Measurements from ENCODE around the gene USPL1.

The USPL1 gene

DNA sequence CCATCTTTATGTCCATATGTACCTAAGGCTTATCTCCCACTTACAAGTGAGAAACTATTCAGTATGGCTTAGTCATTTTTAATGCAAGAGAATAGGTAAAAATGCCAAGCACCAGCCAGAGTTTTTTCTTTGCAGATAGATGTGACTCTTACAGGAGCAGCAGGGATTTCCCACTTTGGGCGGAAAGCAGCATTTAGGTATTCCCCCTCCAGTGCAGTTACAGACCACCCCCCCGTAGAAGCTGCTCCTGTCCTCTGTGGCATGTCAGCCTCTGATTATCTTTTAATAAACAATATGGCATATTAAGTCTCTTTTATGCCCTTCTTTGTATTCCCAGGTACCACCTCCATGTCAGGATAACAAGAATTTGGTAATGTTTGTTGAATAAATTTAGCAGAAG lies 24.7 kb upstream of the USPL1 start:
- no peaks in the 10 kb centered on the region for H3K36me3 ChIP-seq (ENCODE audit: control insufficient read depth in 2 of 2, insufficient read depth in 1 of 2, low read length in 2 of 2)
- no peak overlapping the region for H3K27ac ChIP-seq (ENCODE audit: extremely low read depth, low read depth, low read length)
- ChIA-PET CTCF (no interaction called here), POLR2A (no interaction called here)
- TF ChIP-seq REPIN1 (tag by site-specific recombination; IDR thresholded peaks at IDR 0.05; ENCODE audit: low read depth) (no peak), ZNF707 (tag by site-specific recombination; IDR thresholded peaks at IDR 0.05) (no peak), ZNF48 (tag by site-specific recombination; IDR thresholded peaks at IDR 0.05) (no peak), ZFP41 (tag by site-specific recombination; IDR thresholded peaks at IDR 0.05; ENCODE audit: borderline replicate concordance) (no peak), ZNF214 (tag by site-specific recombination; IDR thresholded peaks at IDR 0.05; ENCODE audit: borderline replicate concordance) (no peak), ZFP69B (tag by site-specific recombination; IDR thresholded peaks at IDR 0.05) (no peak), ZNF157 (tag by site-specific recombination; IDR thresholded peaks at IDR 0.05) (no peak), ZNF623 (tag by site-specific recombination; IDR thresholded peaks at IDR 0.05) (no peak), ZNF629 (tag by site-specific recombination; IDR thresholded peaks at IDR 0.05) (no peak), KLF7 (tag by site-specific recombination; IDR thresholded peaks at IDR 0.05; ENCODE audit: borderline replicate concordance) (no peak)
- TF ChIP-seq, protein P1, sequence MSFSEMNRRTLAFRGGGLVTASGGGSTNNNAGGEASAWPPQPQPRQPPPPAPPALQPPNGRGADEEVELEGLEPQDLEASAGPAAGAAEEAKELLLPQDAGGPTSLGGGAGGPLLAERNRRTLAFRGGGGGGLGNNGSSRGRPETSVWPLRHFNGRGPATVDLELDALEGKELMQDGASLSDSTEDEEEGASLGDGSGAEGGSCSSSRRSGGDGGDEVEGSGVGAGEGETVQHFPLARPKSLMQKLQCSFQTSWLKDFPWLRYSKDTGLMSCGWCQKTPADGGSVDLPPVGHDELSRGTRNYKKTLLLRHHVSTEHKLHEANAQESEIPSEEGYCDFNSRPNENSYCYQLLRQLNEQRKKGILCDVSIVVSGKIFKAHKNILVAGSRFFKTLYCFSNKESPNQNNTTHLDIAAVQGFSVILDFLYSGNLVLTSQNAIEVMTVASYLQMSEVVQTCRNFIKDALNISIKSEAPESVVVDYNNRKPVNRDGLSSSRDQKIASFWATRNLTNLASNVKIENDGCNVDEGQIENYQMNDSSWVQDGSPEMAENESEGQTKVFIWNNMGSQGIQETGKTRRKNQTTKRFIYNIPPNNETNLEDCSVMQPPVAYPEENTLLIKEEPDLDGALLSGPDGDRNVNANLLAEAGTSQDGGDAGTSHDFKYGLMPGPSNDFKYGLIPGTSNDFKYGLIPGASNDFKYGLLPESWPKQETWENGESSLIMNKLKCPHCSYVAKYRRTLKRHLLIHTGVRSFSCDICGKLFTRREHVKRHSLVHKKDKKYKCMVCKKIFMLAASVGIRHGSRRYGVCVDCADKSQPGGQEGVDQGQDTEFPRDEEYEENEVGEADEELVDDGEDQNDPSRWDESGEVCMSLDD (tag by site-specific recombination; IDR thresholded peaks at IDR 0.05) = no peak
- TF ChIP-seq, protein P2, sequence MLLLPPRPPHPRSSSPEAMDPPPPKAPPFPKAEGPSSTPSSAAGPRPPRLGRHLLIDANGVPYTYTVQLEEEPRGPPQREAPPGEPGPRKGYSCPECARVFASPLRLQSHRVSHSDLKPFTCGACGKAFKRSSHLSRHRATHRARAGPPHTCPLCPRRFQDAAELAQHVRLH (tag by site-specific recombination; IDR thresholded peaks at IDR 0.05) = no peak
- TF ChIP-seq, protein P3, sequence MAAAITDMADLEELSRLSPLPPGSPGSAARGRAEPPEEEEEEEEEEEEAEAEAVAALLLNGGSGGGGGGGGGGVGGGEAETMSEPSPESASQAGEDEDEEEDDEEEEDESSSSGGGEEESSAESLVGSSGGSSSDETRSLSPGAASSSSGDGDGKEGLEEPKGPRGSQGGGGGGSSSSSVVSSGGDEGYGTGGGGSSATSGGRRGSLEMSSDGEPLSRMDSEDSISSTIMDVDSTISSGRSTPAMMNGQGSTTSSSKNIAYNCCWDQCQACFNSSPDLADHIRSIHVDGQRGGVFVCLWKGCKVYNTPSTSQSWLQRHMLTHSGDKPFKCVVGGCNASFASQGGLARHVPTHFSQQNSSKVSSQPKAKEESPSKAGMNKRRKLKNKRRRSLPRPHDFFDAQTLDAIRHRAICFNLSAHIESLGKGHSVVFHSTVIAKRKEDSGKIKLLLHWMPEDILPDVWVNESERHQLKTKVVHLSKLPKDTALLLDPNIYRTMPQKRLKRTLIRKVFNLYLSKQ (tag by site-specific recombination; IDR thresholded peaks at IDR 0.05; ENCODE audit: borderline replicate concordance) = no peak
- TF ChIP-seq, protein P4, sequence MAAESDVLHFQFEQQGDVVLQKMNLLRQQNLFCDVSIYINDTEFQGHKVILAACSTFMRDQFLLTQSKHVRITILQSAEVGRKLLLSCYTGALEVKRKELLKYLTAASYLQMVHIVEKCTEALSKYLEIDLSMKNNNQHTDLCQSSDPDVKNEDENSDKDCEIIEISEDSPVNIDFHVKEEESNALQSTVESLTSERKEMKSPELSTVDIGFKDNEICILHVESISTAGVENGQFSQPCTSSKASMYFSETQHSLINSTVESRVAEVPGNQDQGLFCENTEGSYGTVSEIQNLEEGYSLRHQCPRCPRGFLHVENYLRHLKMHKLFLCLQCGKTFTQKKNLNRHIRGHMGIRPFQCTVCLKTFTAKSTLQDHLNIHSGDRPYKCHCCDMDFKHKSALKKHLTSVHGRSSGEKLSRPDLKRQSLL (tag by site-specific recombination; IDR thresholded peaks at IDR 0.05) = no peak
- no peaks in the 10 kb centered on the region for H3K9me3 ChIP-seq (ENCODE audit: control insufficient read depth, insufficient read depth, low read depth, low read length)
- H3K4me1 ChIP-seq (ENCODE audit: control insufficient read depth, insufficient read depth, low read length) = no peaks in the 10 kb centered on the region
- H3K4me3 ChIP-seq (ENCODE audit: low read depth, low read length) = no peak overlapping the region

DNA sequence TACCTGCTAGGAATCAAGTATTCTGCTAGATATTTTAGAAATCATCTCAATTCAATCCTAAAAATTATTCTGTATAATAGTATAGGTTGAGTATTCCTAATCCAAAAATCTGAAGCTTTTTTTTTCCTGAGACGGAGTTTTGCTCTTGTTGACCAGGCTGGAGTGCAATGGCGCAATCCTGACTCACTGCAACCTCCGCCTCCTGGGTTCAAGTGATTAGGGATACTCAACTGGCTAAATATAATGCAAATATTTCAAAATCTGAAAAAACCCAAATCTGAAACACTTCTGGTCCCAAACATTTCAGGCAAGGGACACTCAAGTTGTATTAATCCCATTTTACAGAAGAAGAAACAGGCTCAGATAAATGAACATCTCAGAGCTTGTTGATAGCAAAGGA lies 17.2 kb upstream of the USPL1 start:
- Histone ChIP-seq H3K4me3 (ENCODE audit: low read depth, low read length) (no peak overlapping the region), H3K27ac (ENCODE audit: extremely low read depth, low read depth, low read length) (no peak overlapping the region), H3K9me3 (ENCODE audit: control insufficient read depth, insufficient read depth, low read depth, low read length) (no peaks in the 10 kb centered on the region), H3K4me1 (ENCODE audit: control insufficient read depth, insufficient read depth, low read length) (no peaks in the 10 kb centered on the region), H3K36me3 (ENCODE audit: control insufficient read depth in 2 of 2, insufficient read depth in 1 of 2, low read length in 2 of 2) (no peaks in the 10 kb centered on the region)
- ChIA-PET POLR2A (no interaction called here), CTCF (interaction anchor here (0.6 kb wide), 1 partner anchor 34 kb away, joined by 3 read pairs; no protein-coding TSS in a partner anchor)
- TF ChIP-seq ZNF548 (tag by site-specific recombination; IDR thresholded peaks at IDR 0.05) = no peak
- TF ChIP-seq ZSCAN30 (tag by site-specific recombination; IDR thresholded peaks at IDR 0.05) = no peak
- no peak for TF ChIP-seq ZNF701 (tag by site-specific recombination; IDR thresholded peaks at IDR 0.05)
- no peak for TF ChIP-seq ZNF664 (tag by site-specific recombination; IDR thresholded peaks at IDR 0.05)
- no peak for TF ChIP-seq ZNF433 (tag by site-specific recombination; IDR thresholded peaks at IDR 0.05; ENCODE audit: low read depth)
- TF ChIP-seq KLF1 (tag by site-specific recombination; IDR thresholded peaks at IDR 0.05) = no peak
- TF ChIP-seq KLF16 (tag by site-specific recombination; IDR thresholded peaks at IDR 0.05) = no peak
- TF ChIP-seq ZNF624 (tag by site-specific recombination; IDR thresholded peaks at IDR 0.05) = no peak
- TF ChIP-seq ZNF114 (tag by site-specific recombination; IDR thresholded peaks at IDR 0.05) = no peak
- TF ChIP-seq HOXD13 (CRISPR knock-in tag; IDR thresholded peaks at IDR 0.05; ENCODE audit: borderline replicate concordance) = no peak
